Measurements from ENCODE around the gene MYO1F.
A peak's percentile ranks its signal among the peaks of the same experiment; 100 is the strongest.

MYO1F gene

GRCh38 chr19:8501516-8501915, 75.7 kb downstream of the MYO1F start:
- Histone ChIP-seq H3K4me2 (ENCODE audit: insufficient read depth, low read length, poor library complexity, severe bottlenecking) (no peak overlapping the region), H2BK120ac (ENCODE audit: low read depth, low read length) (no peak overlapping the region), H3K36me3 (replicated peaks in 1 of 2; ENCODE audit: control insufficient read depth in 2 of 2, insufficient read depth in 2 of 2, low read length in 2 of 2) (no peaks in the 10 kb centered on the region), H2BK12ac (ENCODE audit: low read length) (no peak overlapping the region), H4K91ac (ENCODE audit: low read depth, low read length, poor library complexity) (no peak overlapping the region), H3K23ac (ENCODE audit: low read depth, low read length, poor library complexity) (peak overlapping the region; percentile 17), H3K4me3 (ENCODE audit: low read length in 2 of 2) (no peak overlapping the region), H4K8ac (ENCODE audit: low read depth, low read length) (no peak overlapping the region), H2BK15ac (ENCODE audit: low read length) (no peak overlapping the region), H3K79me1 (ENCODE audit: low read depth, low read length) (no peaks in the 10 kb centered on the region), H3K27me3 (ENCODE audit: control insufficient read depth in 3 of 3, insufficient read depth in 3 of 3, low read depth in 1 of 3, low read length in 3 of 3) (no peaks in the 10 kb centered on the region), H2BK5ac (ENCODE audit: low read length) (no peak overlapping the region), H3K4ac (ENCODE audit: low read length) (no peak overlapping the region), H2AFZ (ENCODE audit: low read length) (no peak overlapping the region), H3K9me3 (replicated peaks in 1 of 2; ENCODE audit: control insufficient read depth in 2 of 2, insufficient read depth in 1 of 2, low read depth in 1 of 2, low read length in 2 of 2) (no peaks in the 10 kb centered on the region), H3K18ac (ENCODE audit: low read length) (peak overlapping the region; percentile 61), H2AK5ac (ENCODE audit: low read depth, low read length) (no peak overlapping the region), H3K27ac (replicated peaks; ENCODE audit: low read length) (no peak overlapping the region), H3K9ac (ENCODE audit: low read depth, low read length, poor library complexity) (no peak overlapping the region), H3K4me1 (ENCODE audit: control insufficient read depth in 2 of 2, insufficient read depth in 1 of 2, low read depth in 1 of 2, low read length in 2 of 2) (peaks cover 19 to 22% of the 10 kb centered on the region in 2 donors), H3K14ac (ENCODE audit: low read length) (no peak overlapping the region)
- WGBS, 2 donors (ENCODE audit: extremely low coverage in 2 of 2, insufficient read length in 2 of 2, insufficient replicate concordance in 1 of 2): no CpG with 5 or more reads among the region's 6 CpGs
- DNase-seq (ENCODE audit: low spot score): no peak

- Histone ChIP-seq H3K4me1 (ENCODE audit: control insufficient read depth in 2 of 2, insufficient read depth in 1 of 2, low read depth in 1 of 2, low read length in 2 of 2) (peaks cover 16% of the 10 kb centered on the region in 2 donors), H3K23ac (ENCODE audit: low read depth, low read length, poor library complexity) (no peak overlapping the region), H3K27ac (replicated peaks; ENCODE audit: low read length) (no peak overlapping the region), H3K14ac (ENCODE audit: low read length) (no peak overlapping the region), H2BK120ac (ENCODE audit: low read depth, low read length) (peak overlapping the region; percentile 11), H3K36me3 (replicated peaks in 1 of 2; ENCODE audit: control insufficient read depth in 2 of 2, insufficient read depth in 2 of 2, low read length in 2 of 2) (no peaks in the 10 kb centered on the region), H3K4me2 (ENCODE audit: insufficient read depth, low read length, poor library complexity, severe bottlenecking) (no peak overlapping the region), H2BK15ac (ENCODE audit: low read length) (no peak overlapping the region), H3K9me3 (replicated peaks in 1 of 2; ENCODE audit: control insufficient read depth in 2 of 2, insufficient read depth in 1 of 2, low read depth in 1 of 2, low read length in 2 of 2) (no peaks in the 10 kb centered on the region), H3K79me1 (ENCODE audit: low read depth, low read length) (no peaks in the 10 kb centered on the region), H3K9ac (ENCODE audit: low read depth, low read length, poor library complexity) (no peak overlapping the region), H2AK5ac (ENCODE audit: low read depth, low read length) (peak overlapping the region; percentile 98), H2AFZ (ENCODE audit: low read length) (peak overlapping the region; percentile 75), H3K4me3 (ENCODE audit: low read length in 2 of 2) (no peak overlapping the region), H4K8ac (ENCODE audit: low read depth, low read length) (no peak overlapping the region), H3K27me3 (ENCODE audit: control insufficient read depth in 3 of 3, insufficient read depth in 3 of 3, low read depth in 1 of 3, low read length in 3 of 3) (no peaks in the 10 kb centered on the region), H2BK5ac (ENCODE audit: low read length) (no peak overlapping the region), H3K4ac (ENCODE audit: low read length) (no peak overlapping the region), H3K18ac (ENCODE audit: low read length) (no peak overlapping the region), H2BK12ac (ENCODE audit: low read length) (no peak overlapping the region), H4K91ac (ENCODE audit: low read depth, low read length, poor library complexity) (no peak overlapping the region)
- WGBS, 2 donors (ENCODE audit: extremely low coverage in 2 of 2, insufficient read length in 2 of 2, insufficient replicate concordance in 1 of 2): no CpG with 5 or more reads among the region's 7 CpGs
- no peak for DNase-seq (ENCODE audit: low spot score)
Observed at GRCh38 chr19:8500158-8500557, 77.1 kb downstream of the MYO1F start.

GRCh38 chr19:8499048-8499833, 78.0 kb downstream of the MYO1F start:
- H3K18ac ChIP-seq (ENCODE audit: low read length): peak overlapping the region; percentile 74
- no peak overlapping the region for H3K4me2 ChIP-seq (ENCODE audit: insufficient read depth, low read length, poor library complexity, severe bottlenecking)
- peak overlapping the region; percentile 11 for H2BK120ac ChIP-seq (ENCODE audit: low read depth, low read length)
- H3K14ac ChIP-seq (ENCODE audit: low read length): no peak overlapping the region
- H4K91ac ChIP-seq (ENCODE audit: low read depth, low read length, poor library complexity): no peak overlapping the region
- DNase-seq (ENCODE audit: low spot score): no peak
- H4K8ac ChIP-seq (ENCODE audit: low read depth, low read length): no peak overlapping the region
- no peak overlapping the region for H3K23ac ChIP-seq (ENCODE audit: low read depth, low read length, poor library complexity)
- peak overlapping the region; percentile 98 for H2AK5ac ChIP-seq (ENCODE audit: low read depth, low read length)
- H3K4me1 ChIP-seq (ENCODE audit: control insufficient read depth in 2 of 2, insufficient read depth in 1 of 2, low read depth in 1 of 2, low read length in 2 of 2): peaks cover 17 to 18% of the 10 kb centered on the region in 2 donors
- no peak overlapping the region for H2BK5ac ChIP-seq (ENCODE audit: low read length)
- no peaks in the 10 kb centered on the region for H3K36me3 ChIP-seq (replicated peaks in 1 of 2; ENCODE audit: control insufficient read depth in 2 of 2, insufficient read depth in 2 of 2, low read length in 2 of 2)
- peak overlapping the region; percentile 75 for H2AFZ ChIP-seq (ENCODE audit: low read length)
- no CpG with 5 or more reads among the region's 41 CpGs for WGBS, 2 donors (ENCODE audit: extremely low coverage in 2 of 2, insufficient read length in 2 of 2, insufficient replicate concordance in 1 of 2)
- H3K4ac ChIP-seq (ENCODE audit: low read length): peak overlapping the region; percentile 23
- no peak overlapping the region for H3K27ac ChIP-seq (replicated peaks; ENCODE audit: low read length)
- H3K9me3 ChIP-seq (replicated peaks in 1 of 2; ENCODE audit: control insufficient read depth in 2 of 2, insufficient read depth in 1 of 2, low read depth in 1 of 2, low read length in 2 of 2): no peaks in the 10 kb centered on the region
- peak overlapping the region; percentile 93 for H2BK15ac ChIP-seq (ENCODE audit: low read length)
- H3K79me1 ChIP-seq (ENCODE audit: low read depth, low read length): no peaks in the 10 kb centered on the region
- H3K9ac ChIP-seq (ENCODE audit: low read depth, low read length, poor library complexity): no peak overlapping the region
- peak overlapping the region; percentile 82 for H2BK12ac ChIP-seq (ENCODE audit: low read length)
- no peak overlapping the region for H3K4me3 ChIP-seq (ENCODE audit: low read length in 2 of 2)
- H3K27me3 ChIP-seq (ENCODE audit: control insufficient read depth in 3 of 3, insufficient read depth in 3 of 3, low read depth in 1 of 3, low read length in 3 of 3): no peaks in the 10 kb centered on the region

- H2BK120ac ChIP-seq (ENCODE audit: low read depth, low read length): peak overlapping the region; percentile 97
- H3K9me3 ChIP-seq (replicated peaks in 1 of 2; ENCODE audit: control insufficient read depth in 2 of 2, insufficient read depth in 1 of 2, low read depth in 1 of 2, low read length in 2 of 2): no peaks in the 10 kb centered on the region
- H3K23ac ChIP-seq (ENCODE audit: low read depth, low read length, poor library complexity): no peak overlapping the region
- peaks cover 20% of the 10 kb centered on the region in 2 donors for H3K4me1 ChIP-seq (ENCODE audit: control insufficient read depth in 2 of 2, insufficient read depth in 1 of 2, low read depth in 1 of 2, low read length in 2 of 2)
- no peaks in the 10 kb centered on the region for H3K36me3 ChIP-seq (replicated peaks in 1 of 2; ENCODE audit: control insufficient read depth in 2 of 2, insufficient read depth in 2 of 2, low read length in 2 of 2)
- peak overlapping the region; percentile 8 for H2BK15ac ChIP-seq (ENCODE audit: low read length)
- peak overlapping the region; percentile 93 for H4K91ac ChIP-seq (ENCODE audit: low read depth, low read length, poor library complexity)
- H2BK5ac ChIP-seq (ENCODE audit: low read length): peak overlapping the region; percentile 97
- H3K4ac ChIP-seq (ENCODE audit: low read length): peak overlapping the region; percentile 66
- H3K79me1 ChIP-seq (ENCODE audit: low read depth, low read length): no peaks in the 10 kb centered on the region
- no peak for DNase-seq (ENCODE audit: low spot score)
- no CpG with 5 or more reads among the region's 22 CpGs for WGBS, 2 donors (ENCODE audit: extremely low coverage in 2 of 2, insufficient read length in 2 of 2, insufficient replicate concordance in 1 of 2)
- peak overlapping the region; percentile 4 for H3K18ac ChIP-seq (ENCODE audit: low read length)
- no peak overlapping the region for H3K4me3 ChIP-seq (ENCODE audit: low read length in 2 of 2)
- H2BK12ac ChIP-seq (ENCODE audit: low read length): no peak overlapping the region
- H2AK5ac ChIP-seq (ENCODE audit: low read depth, low read length): peak overlapping the region; percentile 98
- no peaks in the 10 kb centered on the region for H3K27me3 ChIP-seq (ENCODE audit: control insufficient read depth in 3 of 3, insufficient read depth in 3 of 3, low read depth in 1 of 3, low read length in 3 of 3)
- peak overlapping the region; percentile 71 for H3K14ac ChIP-seq (ENCODE audit: low read length)
- H2AFZ ChIP-seq (ENCODE audit: low read length): peak overlapping the region; percentile 6
- no peak overlapping the region for H3K9ac ChIP-seq (ENCODE audit: low read depth, low read length, poor library complexity)
- no peak overlapping the region for H3K27ac ChIP-seq (replicated peaks; ENCODE audit: low read length)
- no peak overlapping the region for H3K4me2 ChIP-seq (ENCODE audit: insufficient read depth, low read length, poor library complexity, severe bottlenecking)
- H4K8ac ChIP-seq (ENCODE audit: low read depth, low read length): no peak overlapping the region
Observed at GRCh38 chr19:8498295-8498694, 78.9 kb downstream of the MYO1F start.
